NCI-H1417 treated with DMSO at 0.1 percent for 48 hours (cell line): Measurements from ENCODE around the gene GRAMD1B.
"Not testable (repeated sequence)": the region's sequence is repeated elsewhere in the genome, so short reads cannot be mapped to it uniquely, and the experiment has no call there.

ENCODE experiments used
- DNase-seq: peaks from one replicate; lab custom pipeline; 2025; lab: John Stamatoyannopoulos, UW

Gene GRAMD1B

DNA sequence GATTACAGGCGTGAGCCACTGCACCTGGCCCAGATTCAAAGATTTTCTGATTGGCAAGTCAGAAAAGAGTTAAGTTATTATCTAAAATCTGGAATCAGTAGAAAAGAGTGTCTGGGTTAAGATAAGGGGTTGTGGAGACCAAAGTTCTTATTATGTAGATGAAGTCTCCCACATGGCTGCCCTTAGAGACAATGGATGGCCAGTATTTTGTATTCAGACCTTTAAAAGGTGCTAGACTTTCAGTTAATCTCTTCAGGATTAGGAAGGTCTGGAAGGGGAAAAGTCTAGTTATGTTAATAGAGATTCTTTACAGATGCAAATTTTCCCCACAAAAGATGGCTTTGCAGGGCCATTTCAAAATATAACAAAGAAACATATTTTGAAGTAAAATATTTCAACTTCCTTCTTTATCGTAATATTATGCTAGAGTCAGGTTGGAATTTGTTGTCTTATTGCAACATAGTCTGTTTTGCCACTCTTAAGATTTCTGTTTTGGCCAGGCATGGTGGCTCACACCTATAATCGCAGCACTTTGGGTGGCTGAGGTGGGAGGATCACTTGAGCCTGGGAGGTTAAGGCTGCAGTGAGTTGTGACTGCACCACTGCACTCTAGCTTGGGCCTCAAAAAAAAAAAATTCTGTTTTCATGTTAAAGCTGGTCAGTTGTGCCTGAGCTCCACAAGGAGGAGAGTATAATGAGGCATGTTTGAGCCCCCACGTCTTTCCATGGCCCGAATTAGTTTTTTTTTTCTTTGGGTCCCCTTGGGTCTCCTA is 14.0 kb downstream of the GRAMD1B start:
- no peak for DNase-seq

DNA sequence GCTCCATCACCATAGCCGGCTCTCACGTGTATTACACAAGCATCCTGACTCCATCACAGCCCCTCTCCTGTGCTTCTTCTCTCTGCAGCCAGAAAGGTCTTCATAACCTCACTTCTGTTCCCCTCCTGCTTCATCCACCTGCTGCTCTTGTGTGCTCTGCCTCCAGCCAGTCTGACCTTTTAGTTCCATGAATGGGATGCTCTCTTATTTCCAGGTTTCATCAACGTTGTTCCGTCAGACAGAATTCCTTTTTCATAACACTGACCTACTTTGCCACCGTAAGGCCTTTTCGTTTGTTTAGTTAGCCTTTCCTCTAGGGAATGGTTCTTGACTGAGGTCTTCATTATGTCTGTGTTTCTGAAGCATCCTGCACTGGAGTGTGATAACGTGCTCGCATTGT is 18.8 kb downstream of the GRAMD1B start:
- no peak for DNase-seq

DNA sequence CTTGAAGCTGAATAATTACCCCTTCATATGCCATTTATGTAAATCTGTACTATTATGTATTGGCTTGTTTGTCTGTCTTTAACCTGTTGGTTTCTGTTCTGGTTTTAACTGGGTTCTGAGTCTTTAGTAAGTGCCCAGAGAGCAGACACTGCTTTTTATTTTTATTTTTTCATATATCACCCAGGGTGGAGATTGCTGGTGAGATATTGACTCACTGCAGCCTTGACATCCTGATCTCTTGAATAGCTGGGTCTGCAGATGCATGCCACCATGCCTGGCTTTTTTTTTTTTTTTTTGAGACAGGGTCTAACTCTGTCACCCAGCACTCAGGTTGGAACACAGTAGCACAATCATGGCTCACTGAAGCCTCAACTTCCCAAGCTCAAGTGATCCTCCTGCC is 19.4 kb downstream of the GRAMD1B start:
- DNase-seq: no peak

DNA sequence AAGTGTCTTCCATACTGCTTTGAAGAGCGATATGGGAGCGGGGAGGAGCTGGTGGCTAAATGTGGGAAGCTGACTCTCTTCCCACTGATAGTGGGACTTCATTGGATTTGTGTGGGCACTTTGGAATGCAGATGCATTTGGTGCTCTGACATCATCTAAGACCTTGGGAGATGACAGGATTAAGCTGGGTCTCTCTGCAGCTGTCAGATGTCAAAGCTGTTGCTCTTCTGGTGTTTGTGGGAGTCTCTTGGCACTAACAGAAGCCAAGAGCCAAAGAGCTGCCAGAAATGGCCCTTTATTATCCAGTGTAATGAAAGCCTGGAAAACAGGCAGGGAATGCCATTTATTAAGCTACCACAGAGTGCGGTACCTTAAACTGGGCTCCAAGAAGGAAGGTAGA is 20.6 kb downstream of the GRAMD1B start:
- DNase-seq: no peak

DNA sequence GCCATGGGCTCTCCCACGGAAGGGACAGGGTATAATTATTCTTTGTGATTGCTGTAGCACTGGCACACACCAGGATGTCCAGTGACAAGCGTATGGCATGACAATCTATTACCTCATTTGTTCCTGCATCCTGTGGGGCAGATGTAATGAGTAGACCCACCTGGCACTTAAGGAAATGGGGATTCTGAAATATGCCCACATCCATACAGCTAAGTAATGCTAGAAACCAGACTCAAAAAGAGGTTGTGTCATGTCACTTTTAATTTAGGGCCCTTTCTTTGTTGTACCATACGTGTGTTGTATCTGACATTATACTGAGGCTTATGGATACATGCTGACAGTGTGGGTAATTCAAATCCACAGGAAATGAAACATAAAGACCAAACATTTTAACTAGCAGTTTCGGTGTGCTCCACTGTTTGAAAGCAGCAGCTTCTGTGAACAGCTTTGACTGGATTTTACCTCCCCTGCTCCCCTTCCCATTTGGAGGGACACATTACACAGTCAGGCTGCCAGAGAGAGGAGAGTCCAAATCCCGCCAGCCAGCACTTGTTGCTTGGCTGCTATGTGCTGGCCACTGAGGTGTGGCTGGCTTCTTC is 21.2 kb downstream of the GRAMD1B start:
- DNase-seq: peak; percentile 86

DNA sequence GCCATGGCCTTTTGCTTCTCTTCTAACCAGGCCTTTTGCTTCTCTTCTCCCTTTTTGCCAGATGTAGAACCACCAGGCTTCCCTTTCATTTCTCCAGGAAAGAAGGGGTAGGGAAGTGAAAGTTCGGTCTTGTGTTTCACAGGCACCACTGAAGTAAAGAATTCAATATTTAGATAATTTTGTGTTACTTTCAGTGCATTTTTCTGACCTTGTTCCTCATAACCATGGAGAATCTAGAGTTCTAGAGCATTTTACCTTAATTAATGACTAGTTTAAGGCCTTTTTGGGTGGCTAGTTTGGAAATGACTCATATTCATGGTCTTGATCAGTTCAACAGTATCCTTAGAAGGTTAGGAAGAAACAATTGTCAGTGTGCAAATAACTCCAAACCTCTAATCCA is 22.7 kb downstream of the GRAMD1B start:
- DNase-seq: no peak

DNA sequence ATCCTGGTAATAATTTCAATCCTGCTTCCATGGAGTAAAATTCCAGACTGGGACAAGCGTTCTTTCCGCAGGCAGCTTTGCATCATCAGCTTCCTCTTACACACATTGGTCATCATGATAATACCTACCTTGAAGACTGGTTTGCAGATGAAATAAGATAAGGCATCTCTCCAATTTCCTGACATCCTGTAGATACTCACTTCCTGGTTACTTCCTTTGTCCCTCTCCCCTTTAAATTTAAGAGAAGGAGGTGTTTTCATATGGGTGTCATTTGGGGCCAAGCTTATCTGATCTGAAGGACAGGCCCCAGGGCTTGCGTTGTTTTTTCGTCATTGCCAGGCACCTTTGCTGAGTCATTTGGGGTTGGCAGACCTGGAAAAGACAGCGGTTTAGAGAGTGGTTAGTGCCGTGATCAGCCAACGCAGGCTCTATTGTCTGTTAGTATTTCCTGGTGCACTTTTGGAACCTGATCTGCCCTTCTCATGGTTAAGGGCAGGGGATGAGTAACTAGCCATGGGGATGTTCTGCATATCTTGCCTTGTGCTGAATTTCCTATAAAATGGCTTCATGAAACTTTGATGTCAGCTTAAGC is 24.1 kb downstream of the GRAMD1B start:
- no peak for DNase-seq

DNA sequence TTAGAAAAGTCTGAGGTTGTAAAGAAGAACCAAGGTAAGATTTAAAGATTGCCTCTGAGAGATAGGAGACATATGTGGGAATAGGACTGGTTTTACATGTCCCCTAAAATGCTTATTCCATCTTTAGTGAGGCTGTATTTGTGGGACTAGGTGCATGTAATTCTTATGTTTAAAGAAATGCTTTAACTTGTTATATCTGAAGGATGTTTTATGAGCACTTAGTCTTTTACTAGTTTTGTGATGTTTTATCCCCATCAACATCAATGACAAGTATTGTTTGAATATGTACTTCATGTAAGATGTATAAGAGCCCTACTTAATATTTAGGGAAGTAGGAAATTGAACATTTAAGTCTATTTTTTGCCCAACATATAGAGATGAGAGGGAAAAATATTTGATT is 24.7 kb downstream of the GRAMD1B start:
- DNase-seq: no peak

DNA sequence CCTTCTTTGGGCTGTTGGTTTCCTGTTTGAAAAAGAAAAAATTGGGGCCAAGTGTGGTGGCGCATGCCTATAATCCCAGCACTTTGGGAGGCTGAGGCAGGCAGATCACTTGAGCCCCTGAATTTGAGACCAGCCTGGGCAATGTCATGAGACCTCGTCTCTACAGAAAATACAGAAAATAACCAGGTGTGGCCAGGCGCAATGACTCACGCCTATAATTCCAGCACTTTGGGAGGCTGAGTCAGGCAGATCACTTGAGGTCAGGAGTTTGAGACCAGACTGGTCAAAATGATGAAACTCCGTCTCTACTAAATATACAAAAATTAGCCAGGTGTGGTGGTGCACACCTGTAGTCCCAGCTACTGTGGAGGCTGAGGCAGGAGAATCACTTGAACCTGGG is 26.4 kb downstream of the GRAMD1B start:
- not testable (repeated sequence) for DNase-seq

DNA sequence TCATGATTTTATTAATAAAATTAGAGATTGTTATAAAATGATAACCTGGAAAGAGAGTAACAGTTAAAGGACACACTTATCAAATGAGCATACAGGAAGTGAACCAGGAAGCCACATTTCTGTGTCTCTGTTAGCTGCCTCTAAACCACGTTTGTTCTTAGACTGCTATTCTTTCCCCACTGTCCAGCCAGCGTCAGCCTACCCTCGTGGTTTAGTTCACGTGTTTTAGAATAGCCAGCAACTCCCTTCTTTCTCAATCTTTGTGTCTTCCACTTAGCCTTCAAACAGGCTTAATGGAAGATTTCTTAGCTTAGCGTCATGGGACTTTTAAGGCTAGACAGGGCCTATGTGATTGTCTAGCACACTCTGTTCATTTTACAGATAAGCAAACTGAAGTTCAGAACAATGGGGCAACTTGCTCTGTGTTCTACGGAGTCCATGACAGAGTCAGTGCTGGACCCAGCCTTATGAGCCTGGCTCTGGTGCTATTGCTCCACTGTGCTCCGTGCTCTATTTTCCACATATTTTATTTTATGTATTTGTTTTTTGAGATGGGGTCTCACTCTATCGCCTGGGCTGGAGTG is 27.2 kb downstream of the GRAMD1B start:
- no peak for DNase-seq

DNA sequence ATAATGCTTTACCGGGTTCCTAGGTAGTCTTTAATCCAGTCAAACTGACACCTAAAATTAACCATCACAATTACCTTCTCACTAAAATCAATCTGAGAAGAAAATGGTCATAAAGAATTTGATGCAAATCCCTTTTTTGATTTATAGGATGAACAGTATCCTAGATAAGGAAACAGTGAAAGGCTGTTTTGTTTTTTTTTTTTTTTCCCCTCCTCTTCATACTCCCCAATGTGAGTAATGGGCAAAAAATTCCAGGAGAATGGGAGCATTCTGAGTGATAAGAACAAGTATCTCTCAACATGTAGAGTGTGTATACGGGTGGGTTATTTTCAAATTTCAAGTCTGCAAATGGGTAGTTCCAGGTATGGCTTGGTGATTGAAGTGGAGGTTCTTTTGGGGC is 28.4 kb downstream of the GRAMD1B start:
- DNase-seq: no peak

DNA sequence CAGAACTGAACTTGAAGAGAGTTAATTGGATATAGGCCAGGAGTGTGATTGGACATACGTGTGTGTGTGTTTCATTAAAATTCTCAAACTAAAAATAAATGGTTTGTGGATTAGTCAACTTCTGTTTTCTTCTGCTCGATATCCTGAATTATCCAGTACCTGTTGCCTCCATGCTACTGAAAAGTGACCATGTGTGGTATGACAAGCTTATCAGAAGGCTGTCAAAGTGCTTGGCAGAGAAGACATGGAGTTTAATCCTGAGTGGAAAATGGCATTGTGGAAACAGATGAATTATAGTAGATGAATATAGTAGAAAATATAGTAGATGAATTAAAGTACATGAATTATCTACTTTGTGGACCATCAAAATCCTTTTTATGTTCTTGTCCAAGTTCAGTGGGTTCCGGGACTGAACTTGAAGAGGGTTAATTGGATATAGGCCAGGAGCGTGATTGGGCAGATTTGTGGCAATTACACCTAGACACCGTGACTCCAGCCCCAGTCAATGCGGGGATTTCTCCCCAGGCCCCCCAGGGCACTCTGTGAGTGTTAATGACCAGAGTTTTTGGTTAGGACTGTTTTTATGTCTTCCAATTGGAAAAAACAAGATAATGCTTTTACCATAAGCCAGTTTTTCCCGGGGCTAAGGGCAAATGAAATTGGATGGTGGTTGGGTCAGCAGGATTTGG is 30.1 kb downstream of the GRAMD1B start:
- no peak for DNase-seq

DNA sequence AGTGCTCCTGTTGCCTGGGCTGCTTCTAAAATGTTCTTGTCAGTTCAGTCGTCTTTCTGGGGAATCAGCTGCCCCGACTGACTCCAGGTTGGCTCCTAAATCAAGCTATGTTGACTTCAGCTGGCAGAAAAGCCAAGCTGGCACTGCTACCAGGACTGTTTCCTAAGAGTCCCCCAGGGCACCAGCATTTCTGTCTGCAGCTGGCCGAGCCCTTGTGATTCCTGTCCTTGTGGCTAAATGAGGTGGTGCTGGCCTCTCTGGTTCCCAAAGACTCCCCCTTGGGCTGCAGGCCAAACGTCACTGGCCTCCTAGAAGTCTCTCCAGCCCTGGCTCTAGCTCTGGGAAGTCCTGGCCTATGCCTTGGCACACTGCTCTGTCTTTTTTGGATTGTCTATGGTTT is 31.1 kb downstream of the GRAMD1B start:
- no peak for DNase-seq

DNA sequence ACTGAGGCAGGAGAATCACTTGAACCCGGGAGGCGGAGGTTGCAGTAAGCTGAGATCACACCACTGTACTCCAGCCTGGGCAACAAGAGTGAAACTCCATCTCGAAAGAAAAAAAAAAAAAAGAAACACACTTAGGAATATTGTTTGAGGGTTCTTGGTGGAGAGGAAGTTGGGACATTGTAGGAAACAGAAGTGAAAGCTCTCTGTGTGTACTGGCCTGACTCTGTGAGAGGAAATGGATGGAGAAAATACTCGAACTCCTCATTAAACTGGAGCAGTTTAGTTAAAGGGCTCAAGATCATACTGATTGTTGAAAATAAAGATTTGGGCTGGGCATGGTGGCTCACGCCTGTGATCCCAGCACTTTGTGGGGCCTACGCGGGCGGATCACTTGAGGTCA is 35.6 kb downstream of the GRAMD1B start:
- DNase-seq: not testable (repeated sequence)

DNA sequence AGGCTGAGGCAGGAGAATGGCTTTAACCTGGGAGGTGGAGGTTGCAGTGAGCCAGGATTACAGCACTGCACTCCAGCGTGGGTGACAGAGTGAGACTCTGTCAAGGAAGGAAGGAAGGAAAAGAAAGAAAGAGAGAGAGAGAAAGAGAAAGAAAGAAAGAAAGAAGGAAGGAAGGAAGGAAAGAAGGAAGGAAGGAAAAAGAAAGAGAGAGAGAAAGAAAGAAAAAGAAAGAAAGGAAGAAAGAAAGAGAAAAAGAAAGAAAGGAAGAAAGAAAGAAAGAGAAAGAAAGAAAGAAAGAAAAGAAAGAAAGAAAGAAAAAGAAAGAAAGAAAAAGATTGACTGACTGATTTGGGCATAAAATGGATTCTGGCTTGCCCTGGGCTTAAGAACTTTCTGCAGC is 36.1 kb downstream of the GRAMD1B start:
- not testable (repeated sequence) for DNase-seq

DNA sequence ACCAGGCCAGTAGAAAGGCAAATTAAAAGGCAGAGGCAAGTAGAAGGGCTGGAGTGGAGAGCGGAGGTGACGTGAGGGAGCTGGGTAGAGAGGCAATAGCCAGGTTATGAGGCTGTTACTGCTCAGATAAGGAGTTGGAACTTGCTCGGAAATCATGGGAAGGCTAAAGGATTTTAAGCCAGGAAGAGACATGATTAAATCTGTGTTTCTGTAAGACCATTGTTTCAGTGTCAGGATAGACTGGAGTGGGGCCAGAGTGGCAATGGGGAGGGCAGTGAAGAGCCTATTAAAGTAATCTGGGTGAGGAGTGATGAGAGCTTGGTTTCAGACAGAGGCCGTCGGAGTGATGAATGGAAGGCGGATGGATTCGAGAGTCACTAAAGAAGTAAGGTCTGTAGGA is 39.0 kb downstream of the GRAMD1B start:
- no peak for DNase-seq

DNA sequence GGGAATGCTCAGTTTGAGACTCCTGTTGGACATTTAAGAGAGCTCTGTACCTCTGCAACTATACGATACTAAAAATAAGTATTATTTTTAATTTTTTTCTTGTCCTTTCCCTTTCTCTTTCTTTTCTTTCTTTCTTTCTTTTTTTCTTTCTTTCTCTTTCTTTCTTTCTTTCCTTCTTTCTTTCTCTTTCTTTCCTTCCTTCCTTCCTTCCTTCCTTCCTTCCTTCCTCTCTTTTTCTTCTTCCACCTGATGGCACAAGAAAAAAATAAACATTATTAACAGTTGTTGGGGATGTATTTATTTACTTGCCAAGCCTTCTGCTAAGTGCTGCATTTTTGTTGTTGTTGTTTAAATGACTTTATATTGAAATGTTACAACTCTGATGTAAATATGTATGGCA is 39.5 kb downstream of the GRAMD1B start:
- no peak for DNase-seq

DNA sequence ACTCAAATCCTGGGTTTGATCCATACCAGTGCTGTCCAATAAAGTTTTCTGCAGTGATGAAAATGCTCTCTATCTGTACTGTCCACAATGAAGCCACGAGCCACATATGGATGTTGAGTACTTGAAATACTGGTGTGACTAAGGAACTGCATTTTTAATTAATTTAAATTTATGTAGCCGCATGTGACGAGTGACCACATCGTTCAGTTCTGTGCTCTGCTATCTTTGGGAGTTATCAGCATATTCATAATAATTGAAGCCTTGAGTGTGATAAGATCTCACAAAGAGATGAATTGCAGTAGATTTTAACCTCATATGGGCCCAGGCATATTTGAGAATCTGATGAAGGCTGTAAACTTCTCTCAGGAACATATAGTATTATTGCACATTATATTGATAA is 40.8 kb downstream of the GRAMD1B start:
- DNase-seq: no peak

DNA sequence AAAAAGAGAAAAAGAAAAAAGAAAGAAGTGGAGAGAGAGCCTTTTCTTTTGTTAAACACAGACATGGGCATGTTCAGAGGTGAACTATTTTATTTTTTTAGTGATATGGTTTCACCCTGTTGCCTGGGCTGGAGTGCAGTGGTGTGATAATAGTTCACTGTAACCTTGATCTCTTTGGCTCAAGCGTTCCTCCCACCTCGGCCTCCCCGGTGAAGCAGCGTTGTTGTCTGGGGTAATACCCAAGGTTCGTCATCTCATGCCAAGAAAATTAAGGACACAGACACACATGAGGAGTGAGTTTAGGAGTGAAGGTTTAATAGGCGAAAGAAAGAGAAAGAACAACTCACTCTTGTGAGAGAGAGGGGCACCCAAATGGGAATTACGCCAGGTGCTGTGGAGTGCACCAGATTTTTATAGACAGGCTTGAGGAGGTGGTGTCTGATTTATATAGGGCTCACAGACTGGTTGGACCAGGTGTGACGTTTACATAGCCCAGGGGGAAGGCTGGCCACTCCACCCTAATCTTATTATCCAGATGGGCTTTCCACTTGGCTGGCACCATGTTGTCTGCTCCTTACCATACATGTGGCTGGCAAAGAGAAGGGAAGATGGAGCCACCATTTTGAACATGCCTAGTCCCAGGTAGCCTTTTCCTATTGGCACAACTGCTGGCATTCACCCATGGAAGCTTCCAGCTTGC is 42.3 kb downstream of the GRAMD1B start:
- DNase-seq: no peak

DNA sequence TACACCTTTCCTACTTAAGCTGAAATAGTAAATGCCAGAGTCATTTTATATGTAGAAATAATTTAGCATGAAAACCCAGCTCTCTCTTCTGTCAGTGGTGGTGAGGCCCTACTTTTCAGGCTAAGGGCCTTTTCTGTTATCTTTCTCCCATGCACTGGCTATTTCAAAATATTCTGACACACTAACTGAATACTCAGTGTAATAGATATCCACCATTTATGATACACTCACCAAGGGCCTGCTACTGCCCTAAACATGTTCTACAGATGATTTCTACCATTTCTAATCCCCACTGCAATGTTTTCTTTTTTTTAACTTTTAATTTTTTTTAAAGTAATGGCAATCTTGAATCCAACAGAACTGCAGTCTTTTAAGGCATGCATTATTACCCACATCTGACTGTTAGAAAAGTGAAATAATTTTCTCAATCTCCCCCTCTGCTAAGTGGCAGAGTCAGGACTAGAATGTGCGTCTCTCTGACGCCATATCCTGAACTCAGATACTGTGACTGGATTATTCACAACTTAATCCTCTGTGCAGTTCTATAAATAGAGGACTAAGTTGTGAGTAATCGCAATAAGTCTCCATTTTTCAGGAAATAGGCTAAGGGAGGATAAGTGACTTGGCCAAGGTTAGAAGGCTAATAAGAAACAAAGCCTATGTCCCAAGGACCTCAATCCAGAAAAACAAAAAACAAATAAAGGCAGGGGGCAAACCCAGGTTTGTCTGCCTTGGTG is 44.0 kb downstream of the GRAMD1B start:
- DNase-seq: no peak

DNA sequence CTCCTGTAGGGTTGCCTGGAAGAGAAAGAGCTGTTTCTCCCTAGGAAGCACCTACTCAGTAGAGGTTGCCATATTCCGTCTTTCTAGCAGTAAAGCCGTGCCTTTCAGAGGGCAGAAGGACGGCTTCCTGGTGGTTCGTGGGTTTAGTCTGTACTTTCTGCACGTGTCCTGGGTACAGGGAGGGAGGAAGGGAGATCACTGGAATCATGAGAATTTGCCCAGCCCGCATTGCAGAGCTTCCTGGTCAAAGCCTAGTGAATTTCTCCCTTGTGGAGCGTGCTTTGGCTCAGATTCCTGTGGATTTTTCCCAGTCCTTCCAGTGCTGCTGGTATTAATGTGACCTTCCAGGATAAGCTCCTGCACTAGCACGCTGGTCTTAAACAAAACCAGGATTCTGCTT is 44.9 kb downstream of the GRAMD1B start:
- DNase-seq: no peak
